ENCODE results near the gene PLIN4.

Gene PLIN4

GRCh38 chr19:4494691-4495064, 23.6 kb downstream of the PLIN4 start:
- H3K79me2 ChIP-seq (ENCODE audit: control insufficient read depth, low read length) = no peaks in the 10 kb centered on the region
- no peak overlapping the region for H3K4me3 ChIP-seq (ENCODE audit: low read length)
- no peaks in the 10 kb centered on the region for H3K27me3 ChIP-seq (ENCODE audit: control insufficient read depth, low read length)
- peaks cover 44% of the 10 kb centered on the region for H3K36me3 ChIP-seq (ENCODE audit: control insufficient read depth, low read length)
- H3K4me2 ChIP-seq (ENCODE audit: low read length) = no peak overlapping the region
- no peak overlapping the region for H3K27ac ChIP-seq (ENCODE audit: low read depth, low read length)
- H3F3A ChIP-seq (ENCODE audit: control insufficient read depth, insufficient read depth) = no peaks in the 10 kb centered on the region
- no peak for TF ChIP-seq EZH2phosphoT487 (IDR thresholded peaks at IDR 0.05; ENCODE audit: borderline replicate concordance, low read length)
- TF ChIP-seq CTCF (IDR thresholded peaks at IDR 0.05; ENCODE audit: low read depth, low read length, poor library complexity, severe bottlenecking) = no peak
- H3K9me3 ChIP-seq (ENCODE audit: control insufficient read depth, insufficient read depth, low read length) = no peaks in the 10 kb centered on the region
- no peaks in the 10 kb centered on the region for H4K20me1 ChIP-seq (ENCODE audit: control insufficient read depth, insufficient read depth, low read depth, low read length)
- H3K4me1 ChIP-seq (ENCODE audit: control insufficient read depth, low read length) = no peaks in the 10 kb centered on the region
- H3K9me2 ChIP-seq (replicated peaks; ENCODE audit: control insufficient read depth, low read length) = no peaks in the 10 kb centered on the region

- TF ChIP-seq CTCF (IDR thresholded peaks at IDR 0.05; ENCODE audit: low read depth, low read length, poor library complexity, severe bottlenecking) (no peak), EZH2phosphoT487 (IDR thresholded peaks at IDR 0.05; ENCODE audit: borderline replicate concordance, low read length) (no peak)
- Histone ChIP-seq H3K4me2 (ENCODE audit: low read length) (no peak overlapping the region), H3K9me3 (ENCODE audit: control insufficient read depth, insufficient read depth, low read length) (no peaks in the 10 kb centered on the region), H3K27ac (ENCODE audit: low read depth, low read length) (no peak overlapping the region), H3K36me3 (ENCODE audit: control insufficient read depth, low read length) (peaks cover 44% of the 10 kb centered on the region), H3K79me2 (ENCODE audit: control insufficient read depth, low read length) (no peaks in the 10 kb centered on the region), H3K27me3 (ENCODE audit: control insufficient read depth, low read length) (no peaks in the 10 kb centered on the region), H3K4me3 (ENCODE audit: low read length) (no peak overlapping the region), H3F3A (ENCODE audit: control insufficient read depth, insufficient read depth) (no peaks in the 10 kb centered on the region), H3K9me2 (replicated peaks; ENCODE audit: control insufficient read depth, low read length) (no peaks in the 10 kb centered on the region), H3K4me1 (ENCODE audit: control insufficient read depth, low read length) (no peaks in the 10 kb centered on the region), H4K20me1 (ENCODE audit: control insufficient read depth, insufficient read depth, low read depth, low read length) (no peaks in the 10 kb centered on the region)
These were observed 24.2 kb downstream of the PLIN4 start for GRCh38 chr19:4493929-4494690.

- no peaks in the 10 kb centered on the region for H3K9me2 ChIP-seq (replicated peaks; ENCODE audit: control insufficient read depth, low read length)
- H3K4me3 ChIP-seq (ENCODE audit: low read length) = no peak overlapping the region
- H3F3A ChIP-seq (ENCODE audit: control insufficient read depth, insufficient read depth) = no peaks in the 10 kb centered on the region
- no peak overlapping the region for H3K27ac ChIP-seq (ENCODE audit: low read depth, low read length)
- H3K9me3 ChIP-seq (ENCODE audit: control insufficient read depth, insufficient read depth, low read length) = no peaks in the 10 kb centered on the region
- no peaks in the 10 kb centered on the region for H4K20me1 ChIP-seq (ENCODE audit: control insufficient read depth, insufficient read depth, low read depth, low read length)
- no peaks in the 10 kb centered on the region for H3K79me2 ChIP-seq (ENCODE audit: control insufficient read depth, low read length)
- peaks cover 44% of the 10 kb centered on the region for H3K36me3 ChIP-seq (ENCODE audit: control insufficient read depth, low read length)
- H3K27me3 ChIP-seq (ENCODE audit: control insufficient read depth, low read length) = no peaks in the 10 kb centered on the region
- no peak overlapping the region for H3K4me2 ChIP-seq (ENCODE audit: low read length)
- H3K4me1 ChIP-seq (ENCODE audit: control insufficient read depth, low read length) = no peaks in the 10 kb centered on the region
- TF ChIP-seq CTCF (IDR thresholded peaks at IDR 0.05; ENCODE audit: low read depth, low read length, poor library complexity, severe bottlenecking) (no peak), EZH2phosphoT487 (IDR thresholded peaks at IDR 0.05; ENCODE audit: borderline replicate concordance, low read length) (no peak)
These were observed 25.0 kb downstream of the PLIN4 start for GRCh38 chr19:4493104-4493928.
